HEK293 (cell line): ENCODE measurements around the gene EFCAB6.

Experiments used
- CTCF ChIA-PET: fragments of 350-600 bp; formaldehyde crosslinking; extraction: SDS; loops from one replicate; lab custom pipeline; 2021; ENCODE audit warnings: antibody characterized with exemption; lab: Yijun Ruan, JAX
- POLR2A ChIA-PET: fragments of 300-600 bp; formaldehyde crosslinking; extraction: SDS; loops from one replicate; lab custom pipeline; 2020; ENCODE audit warnings: antibody characterized with exemption, inconsistent platforms; lab: Yijun Ruan, JAX
- H3K27ac ChIP-seq: fragments of 200-500 bp; sonication (Bioruptor generic); 2 replicates; pipeline ENCODE4 v1.5.1; 2014; ENCODE audit warnings: low read depth, low read length, control low read depth, inconsistent platforms; ENCODE audit errors: extremely low read depth
- H3K36me3 ChIP-seq, 2 experiments: fragments of 200-500 bp in 1 of 2; sonication (Bioruptor generic) in 1 of 2; 1 replicate in 1 of 2; 2 replicates in 1 of 2; pipeline ENCODE4 v1.5.1; 2014 to 2017; ENCODE audit warnings: inconsistent platforms in 2 of 2, low read length in 2 of 2; ENCODE audit not compliant: control insufficient read depth in 2 of 2, insufficient read depth in 1 of 2
- H3K4me1 ChIP-seq: fragments of 200-500 bp; sonication (Bioruptor generic); 2 replicates; pipeline ENCODE4 v1.5.1; 2014; ENCODE audit warnings: mild to moderate bottlenecking, low read length, inconsistent platforms; ENCODE audit not compliant: control insufficient read depth, insufficient read depth
- H3K4me3 ChIP-seq: 2 replicates; pipeline ENCODE4 v1.5.1; 2011; ENCODE audit warnings: low read depth, mild to moderate bottlenecking, control low read depth, low read length, moderate library complexity
- H3K9me3 ChIP-seq: fragments of 200-500 bp; sonication (Bioruptor generic); 2 replicates; pipeline ENCODE4 v1.5.1; 2014; ENCODE audit warnings: low read depth, low read length, inconsistent platforms; ENCODE audit not compliant: control insufficient read depth, insufficient read depth
- FEZF1 ChIP-seq: fragments of 450-650 bp; formaldehyde crosslinking; IDR thresholded peaks from 2 replicates; pipeline ENCODE4 v1.5.1; 2016; ENCODE audit warnings: missing biosample characterization, missing genetic modification characterization
- ZBTB1 ChIP-seq: fragments of 450-650 bp; formaldehyde crosslinking; IDR thresholded peaks from 2 replicates; pipeline ENCODE4 v1.5.1; 2016; ENCODE audit warnings: missing biosample characterization, missing genetic modification characterization
- ZBTB8A ChIP-seq: fragments of 450-650 bp; formaldehyde crosslinking; IDR thresholded peaks from 2 replicates; pipeline ENCODE4 v1.5.1; 2016; ENCODE audit warnings: missing biosample characterization, missing genetic modification characterization
- ZNF174 ChIP-seq: fragments of 450-650 bp; formaldehyde crosslinking; IDR thresholded peaks from 2 replicates; pipeline ENCODE4 v1.5.0; 2017; ENCODE audit warnings: missing biosample characterization, mild to moderate bottlenecking, missing genetic modification characterization
- ZNF248 ChIP-seq: fragments of 450-650 bp; formaldehyde crosslinking; IDR thresholded peaks from 2 replicates; pipeline ENCODE4 v1.5.1; 2017; ENCODE audit warnings: missing biosample characterization, missing genetic modification characterization
- ZNF510 ChIP-seq: fragments of 450-650 bp; formaldehyde crosslinking; IDR thresholded peaks from 2 replicates; pipeline ENCODE4 v1.5.1; 2018; ENCODE audit warnings: mild to moderate bottlenecking, missing genetic modification characterization, missing biosample characterization; ENCODE audit not compliant: insufficient replicate concordance
- ZNF521 ChIP-seq: fragments of 450-650 bp; formaldehyde crosslinking; IDR thresholded peaks from 2 replicates; pipeline ENCODE4 v1.5.1; 2017; ENCODE audit warnings: missing biosample characterization, mild to moderate bottlenecking, missing genetic modification characterization
- ZNF548 ChIP-seq: fragments of 450-650 bp; formaldehyde crosslinking; IDR thresholded peaks from 2 replicates; pipeline ENCODE4 v1.5.1; 2016; ENCODE audit warnings: missing biosample characterization, missing genetic modification characterization
- ZNF629 ChIP-seq: fragments of 450-650 bp; formaldehyde crosslinking; IDR thresholded peaks from 2 replicates; pipeline ENCODE4 v1.5.1; 2017; ENCODE audit warnings: missing biosample characterization, missing genetic modification characterization
- ZNF707 ChIP-seq: fragments of 450-650 bp; formaldehyde crosslinking; IDR thresholded peaks from 2 replicates; pipeline ENCODE4 v1.5.1; 2016; ENCODE audit warnings: missing biosample characterization, missing genetic modification characterization
- TF ChIP-seq, protein P1 (sequence below): fragments of 450-650 bp; formaldehyde crosslinking; IDR thresholded peaks from 2 replicates; pipeline ENCODE4 v1.5.1; 2016; ENCODE audit warnings: missing biosample characterization, missing genetic modification characterization, borderline replicate concordance
- TF ChIP-seq, protein P2 (sequence below): fragments of 450-650 bp; formaldehyde crosslinking; conservative IDR thresholded peaks from 2 replicates; pipeline ENCODE4 v1.5.1; 2016; ENCODE audit warnings: low read depth, missing biosample characterization, missing genetic modification characterization
- TF ChIP-seq, protein P3 (sequence below): fragments of 450-650 bp; formaldehyde crosslinking; IDR thresholded peaks from 2 replicates; pipeline ENCODE4 v1.5.1; 2016; ENCODE audit warnings: missing biosample characterization, missing genetic modification characterization

Gene EFCAB6

DNA sequence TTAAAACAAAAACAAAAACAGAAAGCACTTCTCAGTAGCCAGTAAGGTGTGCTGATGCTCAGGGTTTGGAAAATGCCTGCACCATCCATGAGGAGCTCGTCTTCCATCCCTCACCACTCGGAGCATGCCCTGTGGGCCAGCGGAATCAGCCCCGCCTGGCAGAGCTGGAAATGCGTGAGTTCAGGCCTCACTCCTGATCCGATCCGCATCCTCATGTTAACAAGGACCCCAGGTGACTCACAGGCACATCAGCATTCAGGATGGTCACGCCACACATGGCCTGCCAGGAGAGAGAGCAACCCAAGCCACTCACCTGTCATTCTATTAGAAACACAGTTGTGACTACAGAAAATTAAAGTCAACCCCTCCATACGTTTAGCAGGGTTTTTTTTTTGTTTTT, 211.8 kb downstream of the EFCAB6 start:
- TF ChIP-seq ZNF707 (tag by site-specific recombination) (no peak), ZNF548 (tag by site-specific recombination) (no peak), ZNF174 (tag by site-specific recombination) (no peak), ZNF629 (tag by site-specific recombination) (no peak), ZNF521 (tag by site-specific recombination) (no peak)
- TF ChIP-seq, protein P1, sequence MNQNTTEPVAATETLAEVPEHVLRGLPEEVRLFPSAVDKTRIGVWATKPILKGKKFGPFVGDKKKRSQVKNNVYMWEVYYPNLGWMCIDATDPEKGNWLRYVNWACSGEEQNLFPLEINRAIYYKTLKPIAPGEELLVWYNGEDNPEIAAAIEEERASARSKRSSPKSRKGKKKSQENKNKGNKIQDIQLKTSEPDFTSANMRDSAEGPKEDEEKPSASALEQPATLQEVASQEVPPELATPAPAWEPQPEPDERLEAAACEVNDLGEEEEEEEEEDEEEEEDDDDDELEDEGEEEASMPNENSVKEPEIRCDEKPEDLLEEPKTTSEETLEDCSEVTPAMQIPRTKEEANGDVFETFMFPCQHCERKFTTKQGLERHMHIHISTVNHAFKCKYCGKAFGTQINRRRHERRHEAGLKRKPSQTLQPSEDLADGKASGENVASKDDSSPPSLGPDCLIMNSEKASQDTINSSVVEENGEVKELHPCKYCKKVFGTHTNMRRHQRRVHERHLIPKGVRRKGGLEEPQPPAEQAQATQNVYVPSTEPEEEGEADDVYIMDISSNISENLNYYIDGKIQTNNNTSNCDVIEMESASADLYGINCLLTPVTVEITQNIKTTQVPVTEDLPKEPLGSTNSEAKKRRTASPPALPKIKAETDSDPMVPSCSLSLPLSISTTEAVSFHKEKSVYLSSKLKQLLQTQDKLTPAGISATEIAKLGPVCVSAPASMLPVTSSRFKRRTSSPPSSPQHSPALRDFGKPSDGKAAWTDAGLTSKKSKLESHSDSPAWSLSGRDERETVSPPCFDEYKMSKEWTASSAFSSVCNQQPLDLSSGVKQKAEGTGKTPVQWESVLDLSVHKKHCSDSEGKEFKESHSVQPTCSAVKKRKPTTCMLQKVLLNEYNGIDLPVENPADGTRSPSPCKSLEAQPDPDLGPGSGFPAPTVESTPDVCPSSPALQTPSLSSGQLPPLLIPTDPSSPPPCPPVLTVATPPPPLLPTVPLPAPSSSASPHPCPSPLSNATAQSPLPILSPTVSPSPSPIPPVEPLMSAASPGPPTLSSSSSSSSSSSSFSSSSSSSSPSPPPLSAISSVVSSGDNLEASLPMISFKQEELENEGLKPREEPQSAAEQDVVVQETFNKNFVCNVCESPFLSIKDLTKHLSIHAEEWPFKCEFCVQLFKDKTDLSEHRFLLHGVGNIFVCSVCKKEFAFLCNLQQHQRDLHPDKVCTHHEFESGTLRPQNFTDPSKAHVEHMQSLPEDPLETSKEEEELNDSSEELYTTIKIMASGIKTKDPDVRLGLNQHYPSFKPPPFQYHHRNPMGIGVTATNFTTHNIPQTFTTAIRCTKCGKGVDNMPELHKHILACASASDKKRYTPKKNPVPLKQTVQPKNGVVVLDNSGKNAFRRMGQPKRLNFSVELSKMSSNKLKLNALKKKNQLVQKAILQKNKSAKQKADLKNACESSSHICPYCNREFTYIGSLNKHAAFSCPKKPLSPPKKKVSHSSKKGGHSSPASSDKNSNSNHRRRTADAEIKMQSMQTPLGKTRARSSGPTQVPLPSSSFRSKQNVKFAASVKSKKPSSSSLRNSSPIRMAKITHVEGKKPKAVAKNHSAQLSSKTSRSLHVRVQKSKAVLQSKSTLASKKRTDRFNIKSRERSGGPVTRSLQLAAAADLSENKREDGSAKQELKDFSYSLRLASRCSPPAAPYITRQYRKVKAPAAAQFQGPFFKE = no peak
- TF ChIP-seq, protein P2, sequence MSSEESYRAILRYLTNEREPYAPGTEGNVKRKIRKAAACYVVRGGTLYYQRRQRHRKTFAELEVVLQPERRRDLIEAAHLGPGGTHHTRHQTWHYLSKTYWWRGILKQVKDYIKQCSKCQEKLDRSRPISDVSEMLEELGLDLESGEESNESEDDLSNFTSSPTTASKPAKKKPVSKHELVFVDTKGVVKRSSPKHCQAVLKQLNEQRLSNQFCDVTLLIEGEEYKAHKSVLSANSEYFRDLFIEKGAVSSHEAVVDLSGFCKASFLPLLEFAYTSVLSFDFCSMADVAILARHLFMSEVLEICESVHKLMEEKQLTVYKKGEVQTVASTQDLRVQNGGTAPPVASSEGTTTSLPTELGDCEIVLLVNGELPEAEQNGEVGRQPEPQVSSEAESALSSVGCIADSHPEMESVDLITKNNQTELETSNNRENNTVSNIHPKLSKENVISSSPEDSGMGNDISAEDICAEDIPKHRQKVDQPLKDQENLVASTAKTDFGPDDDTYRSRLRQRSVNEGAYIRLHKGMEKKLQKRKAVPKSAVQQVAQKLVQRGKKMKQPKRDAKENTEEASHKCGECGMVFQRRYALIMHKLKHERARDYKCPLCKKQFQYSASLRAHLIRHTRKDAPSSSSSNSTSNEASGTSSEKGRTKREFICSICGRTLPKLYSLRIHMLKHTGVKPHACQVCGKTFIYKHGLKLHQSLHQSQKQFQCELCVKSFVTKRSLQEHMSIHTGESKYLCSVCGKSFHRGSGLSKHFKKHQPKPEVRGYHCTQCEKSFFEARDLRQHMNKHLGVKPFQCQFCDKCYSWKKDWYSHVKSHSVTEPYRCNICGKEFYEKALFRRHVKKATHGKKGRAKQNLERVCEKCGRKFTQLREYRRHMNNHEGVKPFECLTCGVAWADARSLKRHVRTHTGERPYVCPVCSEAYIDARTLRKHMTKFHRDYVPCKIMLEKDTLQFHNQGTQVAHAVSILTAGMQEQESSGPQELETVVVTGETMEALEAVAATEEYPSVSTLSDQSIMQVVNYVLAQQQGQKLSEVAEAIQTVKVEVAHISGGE = no peak
- TF ChIP-seq, protein P3, sequence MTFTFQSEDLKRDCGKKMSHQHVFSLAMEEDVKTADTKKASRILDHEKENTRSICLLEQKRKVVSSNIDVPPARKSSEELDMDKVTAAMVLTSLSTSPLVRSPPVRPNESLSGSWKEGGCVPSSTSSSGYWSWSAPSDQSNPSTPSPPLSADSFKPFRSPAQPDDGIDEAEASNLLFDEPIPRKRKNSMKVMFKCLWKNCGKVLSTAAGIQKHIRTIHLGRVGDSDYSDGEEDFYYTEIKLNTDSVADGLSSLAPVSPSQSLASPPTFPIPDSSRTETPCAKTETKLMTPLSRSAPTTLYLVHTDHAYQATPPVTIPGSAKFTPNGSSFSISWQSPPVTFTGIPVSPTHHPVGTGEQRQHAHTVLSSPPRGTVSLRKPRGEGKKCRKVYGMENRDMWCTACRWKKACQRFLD (tag by site-specific recombination) = no peak
- POLR2A ChIA-PET = no interaction called here
- Histone ChIP-seq H3K36me3 (no peaks in the 10 kb centered on the region), H3K27ac (no peak overlapping the region), H3K4me3 (no peak overlapping the region), H3K4me1 (no peaks in the 10 kb centered on the region), H3K9me3 (no peaks in the 10 kb centered on the region; the same call in 1 of the 2 replicates)
- CTCF ChIA-PET = no interaction called here

DNA sequence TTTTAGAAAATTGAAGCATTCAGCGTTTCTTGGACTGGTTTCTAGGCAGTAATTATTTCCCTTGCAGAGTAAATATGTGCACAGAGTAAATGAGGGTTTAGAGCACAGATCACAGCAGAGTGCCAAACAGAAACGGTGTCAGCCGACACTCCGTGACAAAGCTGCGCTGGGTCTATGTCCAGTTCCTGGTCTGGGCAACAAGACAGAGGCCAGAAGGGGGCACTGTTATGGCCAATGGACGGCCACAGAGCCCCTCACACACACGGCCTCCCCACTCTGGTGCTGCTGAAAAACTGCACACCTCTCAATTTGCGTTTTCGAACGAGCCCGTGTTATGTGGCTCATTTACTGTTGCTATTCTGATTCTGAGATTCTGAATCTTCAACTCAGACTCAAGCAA, 219.6 kb downstream of the EFCAB6 start:
- Histone ChIP-seq H3K36me3 (no peaks in the 10 kb centered on the region), H3K4me1 (no peaks in the 10 kb centered on the region), H3K4me3 (no peak overlapping the region), H3K27ac (no peak overlapping the region), H3K9me3 (no peaks in the 10 kb centered on the region; the same call in 1 of the 2 replicates)
- POLR2A ChIA-PET = no interaction called here
- TF ChIP-seq ZBTB8A (no peak), ZBTB1 (no peak), FEZF1 (no peak), ZNF248 (tag by site-specific recombination) (no peak), ZNF510 (tag by site-specific recombination) (no peak)
- TF ChIP-seq, all 188 proteins: peak for 0
- CTCF ChIA-PET = no interaction called here
